Measurements from ENCODE around the gene KIF4B. TPM values are rescaled to one million over a fixed set of nuclear protein-coding genes. Genes with fewer than 3 reads are reported as not detected.
"Not testable (repeated sequence)": the region's sequence is repeated elsewhere in the genome, so short reads cannot be mapped to it uniquely, and the experiment has no call there.

KIF4B gene
- total and polyA plus RNA-seq, 2 of the 13 experiments (the other 11 are each of a cell fraction or from before 2014, with no cell fraction given): 0.04 TPM; not detected in 1

- H3K4me2 ChIP-seq (ENCODE audit: low read depth, low read length); ATAC-seq; POLR2A ChIA-PET; intact Hi-C loops (cut with micrococcal nuclease; ENCODE audit: unreplicated experiment); H3K36me3 ChIP-seq (replicated peaks in 1 of 2; ENCODE audit: control insufficient read depth in 1 of 2, insufficient read depth in 2 of 2, low read length in 2 of 2); H3K27me3 ChIP-seq (ENCODE audit: control insufficient read depth in 1 of 2, insufficient read depth in 2 of 2, low read length in 2 of 2); H3K4me1 ChIP-seq (ENCODE audit: insufficient read depth, low read length); DNase-seq (ENCODE audit: low spot score); H3K4me3 ChIP-seq (replicated peaks in 1 of 3; ENCODE audit: insufficient read depth in 1 of 3, low read depth in 2 of 3, low read length in 3 of 3); H4K20me1 ChIP-seq (ENCODE audit: insufficient read depth, low read length); H3K9ac ChIP-seq (ENCODE audit: insufficient read depth, low read depth, low read length); H3K9me3 ChIP-seq (ENCODE audit: low read length); in situ Hi-C loops (cut with HindIII; ENCODE audit: extremely low pct_ligation_motif_present, low pct_unique_long_range_greater_than_20kb); CTCF ChIA-PET (ENCODE audit: low intra/inter-chr PET ratio, low total read pairs); H3K79me2 ChIP-seq (ENCODE audit: insufficient read depth, low read length); FAIRE-seq; BruUV-seq (replicated peaks); H3K27ac ChIP-seq (ENCODE audit: extremely low read length, insufficient read depth, low read length); H2AFZ ChIP-seq (ENCODE audit: low read length): not testable (repeated sequence)
- 0% methylated on average over 2 of the region's 2 CpGs for WGBS (ENCODE audit: low lambda C conversion rate)
Measured at GRCh38 chr5:155035087-155035486, 21.5 kb downstream of the KIF4B start.

DNA sequence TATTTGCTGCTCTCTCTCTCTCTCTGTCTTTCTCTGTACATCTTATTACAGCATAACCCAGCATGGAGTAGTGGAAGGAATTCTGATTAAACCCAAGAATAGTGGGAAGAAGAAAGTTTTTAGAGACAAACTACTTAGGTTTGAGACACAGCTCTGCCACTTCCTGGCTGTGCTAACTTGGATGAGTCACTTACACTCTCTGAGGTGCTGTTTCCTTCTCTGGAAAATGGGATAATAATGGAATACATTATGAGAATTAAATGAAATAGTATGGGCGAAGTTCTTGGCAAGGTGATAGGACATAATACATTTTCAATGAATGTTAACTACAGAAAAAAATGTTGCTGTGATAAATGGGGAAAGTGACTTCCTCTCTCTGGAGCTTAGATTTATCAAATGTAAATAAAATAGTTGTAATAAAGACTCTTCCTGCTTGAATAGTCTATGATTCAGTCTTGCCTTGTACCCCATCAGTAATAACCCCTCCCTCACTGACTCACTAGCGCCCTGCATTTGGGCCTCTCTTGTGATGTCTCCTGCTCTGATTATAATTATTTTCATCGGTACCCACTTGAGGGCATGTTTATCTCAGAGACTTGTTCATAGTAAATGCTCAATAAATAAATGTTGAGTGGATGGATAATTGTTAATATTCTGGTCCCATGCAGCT, 27.6 kb downstream of the KIF4B start:
- Histone ChIP-seq H4K20me1 (ENCODE audit: insufficient read depth, low read length) (no peaks in the 10 kb centered on the region), H3K27ac (ENCODE audit: extremely low read length, insufficient read depth, low read length) (no peak overlapping the region), H3K27me3 (ENCODE audit: control insufficient read depth in 1 of 2, insufficient read depth in 2 of 2, low read length in 2 of 2) (peaks cover 0 to 1% of the 10 kb centered on the region in 2 experiments; a peak in 1 of 5 replicates), H3K4me1 (ENCODE audit: insufficient read depth, low read length) (no peaks in the 10 kb centered on the region), H3K4me3 (replicated peaks in 1 of 3; ENCODE audit: insufficient read depth in 1 of 3, low read depth in 2 of 3, low read length in 3 of 3) (no peak overlapping the region), H3K9ac (ENCODE audit: insufficient read depth, low read depth, low read length) (no peak overlapping the region), H3K79me2 (ENCODE audit: insufficient read depth, low read length) (no peaks in the 10 kb centered on the region), H3K4me2 (ENCODE audit: low read depth, low read length) (no peak overlapping the region), H3K9me3 (ENCODE audit: low read length) (no peaks in the 10 kb centered on the region), H3K36me3 (replicated peaks in 1 of 2; ENCODE audit: control insufficient read depth in 1 of 2, insufficient read depth in 2 of 2, low read length in 2 of 2) (no peaks in the 10 kb centered on the region), H2AFZ (ENCODE audit: low read length) (no peak overlapping the region)
- WGBS (ENCODE audit: low lambda C conversion rate): 3% methylated on average over 3 of the region's 3 CpGs
- no peak for DNase-seq (ENCODE audit: low spot score)
- ChIA-PET POLR2A (no interaction called here), CTCF (ENCODE audit: low intra/inter-chr PET ratio, low total read pairs) (no interaction called here)
- in situ Hi-C loops (cut with HindIII; ENCODE audit: extremely low pct_ligation_motif_present, low pct_unique_long_range_greater_than_20kb) (no loop called here), intact Hi-C loops (cut with micrococcal nuclease; ENCODE audit: unreplicated experiment) (no loop called here)
- TF ChIP-seq ZNF766 (CRISPR knock-in tag; IDR thresholded peaks at IDR 0.05; ENCODE audit: borderline replicate concordance) (no peak), PATZ1 (CRISPR knock-in tag; IDR thresholded peaks at IDR 0.05) (no peak)
- ATAC-seq: no peak
- no TSS peak for BruUV-seq (replicated peaks)
- no peak for FAIRE-seq

Measured in HepG2 (cell line).